Natural killer cell treated with Interleukin-12 subunit alpha and Interleukin-12 subunit beta and Interleukin-15 and Interleukin-18, amount 100 ng/mL, for 72 hours (primary cell): ENCODE data around the gene NUP62. TPM values are rescaled to one million over a fixed set of nuclear protein-coding genes. Genes with fewer than 3 reads are reported as not detected.

Experiments
- ATAC-seq, 2 donors: fragments of 150-1000 bp; cut with Tn5 transposase in 1 of 2; sonication (Bioruptor Pico), chemical (Tn5 transposase) in 1 of 2; 2 replicates each; pipeline ENCODE4 v1.10.0; 2021
- DNase-seq: peaks from one replicate; pipeline ENCODE4 v3.0.0; 2022; ENCODE audit warnings: low spot score
- H3K27ac Mint-ChIP-seq, 2 donors: 1 replicate in 1 of 2; 2 replicates in 1 of 2; pipeline ENCODE4 v1.8.0; 2022; ENCODE audit warnings: mixed read lengths in 2 of 2, mild to moderate bottlenecking in 1 of 2, moderate library complexity in 1 of 2
- H3K27me3 Mint-ChIP-seq, 2 donors: 1 replicate in 1 of 2; 2 replicates in 1 of 2; pipeline ENCODE4 v1.8.0; 2022; ENCODE audit warnings: mixed read lengths in 2 of 2
- H3K36me3 Mint-ChIP-seq: one replicate; pipeline ENCODE4 v1.8.0; 2022; ENCODE audit warnings: mixed read lengths
- H3K4me1 Mint-ChIP-seq, 2 donors: 1 replicate in 1 of 2; 2 replicates in 1 of 2; pipeline ENCODE4 v1.8.0; 2022; ENCODE audit warnings: low read depth in 2 of 2, mixed read lengths in 2 of 2, mild to moderate bottlenecking in 1 of 2
- H3K4me3 Mint-ChIP-seq: one replicate; pipeline ENCODE4 v1.8.0; 2022; ENCODE audit warnings: mixed read lengths
- H3K9me3 Mint-ChIP-seq: 2 replicates; pipeline ENCODE4 v1.8.0; 2022; ENCODE audit warnings: mixed read lengths
- total RNA-seq, 2 donors: library from RNA; stranded (reverse); gene quantifications; one replicate each; pipeline ENCODE4 v1.2.3, GENCODE V29; 2022

The NUP62 gene
- total RNA-seq, 2 donors from 2014 or later, result 109 to 187 TPM

GRCh38 chr19:49882643-49883042, 46.7 kb downstream of the NUP62 start:
- Mint-ChIP-seq H3K27me3 (no peaks in the 10 kb centered on the region), H3K9me3 (no peaks in the 10 kb centered on the region), H3K36me3 (no peaks in the 10 kb centered on the region), H3K27ac (no peak overlapping the region), H3K4me1 (peaks cover 11 to 15% of the 10 kb centered on the region in 2 donors), H3K4me3 (no peak overlapping the region)
- no peak for DNase-seq
- ATAC-seq, result no peak

- H3K4me1 Mint-ChIP-seq, result peaks cover 11 to 15% of the 10 kb centered on the region in 2 donors
- H3K27ac Mint-ChIP-seq, result no peak overlapping the region
- no peak for ATAC-seq
- no peaks in the 10 kb centered on the region for H3K9me3 Mint-ChIP-seq
- no peak overlapping the region for H3K4me3 Mint-ChIP-seq
- no peaks in the 10 kb centered on the region for H3K36me3 Mint-ChIP-seq
- DNase-seq, result no peak
- H3K27me3 Mint-ChIP-seq, result no peaks in the 10 kb centered on the region
Observed at GRCh38 chr19:49881672-49882394, 47.5 kb downstream of the NUP62 start.

- Mint-ChIP-seq H3K27ac (no peak overlapping the region), H3K4me3 (no peak overlapping the region), H3K36me3 (no peaks in the 10 kb centered on the region), H3K27me3 (no peaks in the 10 kb centered on the region), H3K4me1 (peaks cover 11 to 15% of the 10 kb centered on the region in 2 donors), H3K9me3 (no peaks in the 10 kb centered on the region)
- ATAC-seq, result no peak
- no peak for DNase-seq
Observed at GRCh38 chr19:49881186-49881585, 48.1 kb downstream of the NUP62 start.

- no peak for ATAC-seq
- Mint-ChIP-seq H3K36me3 (no peaks in the 10 kb centered on the region), H3K27ac (no peak overlapping the region), H3K9me3 (no peaks in the 10 kb centered on the region), H3K4me3 (no peak overlapping the region), H3K4me1 (peaks cover 17 to 21% of the 10 kb centered on the region in 2 donors), H3K27me3 (no peaks in the 10 kb centered on the region)
- DNase-seq, result no peak
Observed at GRCh38 chr19:49880162-49880869, 49.0 kb downstream of the NUP62 start.

- DNase-seq (no peak), ATAC-seq (no peak)
- Mint-ChIP-seq H3K9me3 (no peaks in the 10 kb centered on the region), H3K36me3 (no peaks in the 10 kb centered on the region), H3K27me3 (no peaks in the 10 kb centered on the region), H3K4me3 (no peak overlapping the region), H3K4me1 (peaks cover 22 to 26% of the 10 kb centered on the region in 2 donors), H3K27ac (no peak overlapping the region)
Observed at GRCh38 chr19:49879243-49879963, 49.9 kb downstream of the NUP62 start.

- no peaks in the 10 kb centered on the region for H3K9me3 Mint-ChIP-seq
- H3K4me3 Mint-ChIP-seq, result no peak overlapping the region
- no peak overlapping the region for H3K27ac Mint-ChIP-seq
Observed at GRCh38 chr19:49878744-49879070, 50.6 kb downstream of the NUP62 start.

GRCh38 chr19:49877879-49878743, 51.2 kb downstream of the NUP62 start:
- DNase-seq, result peak; percentile 100
- H3K36me3 Mint-ChIP-seq, result no peaks in the 10 kb centered on the region
- peak; percentile 84 to 85 for ATAC-seq
- H3K4me1 Mint-ChIP-seq, result peaks cover 22 to 26% of the 10 kb centered on the region in 2 donors
- H3K4me3 Mint-ChIP-seq, result no peak overlapping the region
- H3K27me3 Mint-ChIP-seq, result no peaks in the 10 kb centered on the region
- H3K9me3 Mint-ChIP-seq, result no peaks in the 10 kb centered on the region
- H3K27ac Mint-ChIP-seq, result no peak overlapping the region

More at GRCh38 chr19:49878744-49879070, 50.6 kb downstream of the NUP62 start:
- H3K36me3 Mint-ChIP-seq, result no peaks in the 10 kb centered on the region
- ATAC-seq (no peak), DNase-seq (no peak)
- no peaks in the 10 kb centered on the region for H3K27me3 Mint-ChIP-seq
- H3K4me1 Mint-ChIP-seq, result peaks cover 22 to 26% of the 10 kb centered on the region in 2 donors

GRCh38 chr19:49877020-49877878, 52.1 kb downstream of the NUP62 start, which contains the start of the genes AKT1S1 and TBC1D17:
Gene AKT1S1, minus strand, starts transcription at chr19:49877355. Its CDS starts 4,060 bp downstream, at chr19:49873295.
Gene TBC1D17, plus strand, starts transcription at chr19:49877702. Its CDS starts 22 bp downstream, at chr19:49877724.
- H3K36me3 Mint-ChIP-seq, result no peaks in the 10 kb centered on the region
- H3K9me3 Mint-ChIP-seq, result no peaks in the 10 kb centered on the region
- no peaks in the 10 kb centered on the region for H3K27me3 Mint-ChIP-seq
- DNase-seq (peak; percentile 100), ATAC-seq (peak; percentile 82 to 84)
- H3K4me3 Mint-ChIP-seq, result no peak within 1 kb of the TSS
- peaks cover 22 to 26% of the 10 kb centered on the region in 2 donors for H3K4me1 Mint-ChIP-seq
- H3K27ac Mint-ChIP-seq, result no peak within 1 kb of the TSS

- ATAC-seq (peak; percentile 75 to 82), DNase-seq (peak; percentile 98)
- Mint-ChIP-seq H3K36me3 (no peaks in the 10 kb centered on the region), H3K27ac (no peak overlapping the region), H3K9me3 (no peaks in the 10 kb centered on the region), H3K27me3 (no peaks in the 10 kb centered on the region), H3K4me3 (no peak overlapping the region), H3K4me1 (peaks cover 27 to 31% of the 10 kb centered on the region in 2 donors)
Observed at GRCh38 chr19:49876422-49877019, 52.8 kb downstream of the NUP62 start.

- Mint-ChIP-seq H3K4me1 (peaks cover 27 to 31% of the 10 kb centered on the region in 2 donors), H3K27ac (no peak overlapping the region)
Observed at GRCh38 chr19:49875857-49876421, 53.4 kb downstream of the NUP62 start.

GRCh38 chr19:49875177-49875576, 54.1 kb downstream of the NUP62 start:
- Mint-ChIP-seq H3K9me3 (no peaks in the 10 kb centered on the region), H3K4me1 (peaks cover 31 to 34% of the 10 kb centered on the region in 2 donors), H3K36me3 (no peaks in the 10 kb centered on the region), H3K27me3 (no peaks in the 10 kb centered on the region), H3K4me3 (no peak overlapping the region), H3K27ac (no peak overlapping the region)
- no peak for ATAC-seq
- DNase-seq, result no peak

More at GRCh38 chr19:49875857-49876421, 53.4 kb downstream of the NUP62 start:
- H3K27me3 Mint-ChIP-seq, result no peaks in the 10 kb centered on the region
- H3K9me3 Mint-ChIP-seq, result no peaks in the 10 kb centered on the region
- DNase-seq, result no peak
- no peak for ATAC-seq
- H3K4me3 Mint-ChIP-seq, result no peak overlapping the region
- H3K36me3 Mint-ChIP-seq, result no peaks in the 10 kb centered on the region
